ENCODE results near the gene P2RX7.
A peak's percentile ranks its signal among the peaks of the same experiment; 100 is the strongest.
"Not testable (repeated sequence)": the region's sequence is repeated elsewhere in the genome, so short reads cannot be mapped to it uniquely, and the experiment has no call there.

P2RX7 gene

GRCh38 chr12:121162384-121162783, 29.7 kb downstream of the P2RX7 start:
- H3K4me3 Mint-ChIP-seq = no peak overlapping the region
- no peaks in the 10 kb centered on the region for H3K27me3 Mint-ChIP-seq
- no peak for ATAC-seq (replicated peaks)
- H3K36me3 Mint-ChIP-seq = peaks cover 16 to 28% of the 10 kb centered on the region in 2 donors
- no peak for DNase-seq
- no peak overlapping the region for H3K27ac Mint-ChIP-seq
- peaks cover 7 to 17% of the 10 kb centered on the region in 2 donors for H3K4me1 Mint-ChIP-seq
- H3K9me3 Mint-ChIP-seq = peaks cover 0 to 5% of the 10 kb centered on the region in 2 donors

- Mint-ChIP-seq H3K36me3 (peaks cover 15 to 24% of the 10 kb centered on the region in 2 donors), H3K27me3 (no peaks in the 10 kb centered on the region), H3K9me3 (peaks cover 0 to 4% of the 10 kb centered on the region in 2 donors), H3K4me1 (peaks cover 7 to 17% of the 10 kb centered on the region in 2 donors), H3K4me3 (no peak overlapping the region), H3K27ac (no peak overlapping the region)
- ATAC-seq (replicated peaks) (no peak), DNase-seq (no peak)
Observed at GRCh38 chr12:121162985-121163384, 30.3 kb downstream of the P2RX7 start.

- Mint-ChIP-seq H3K36me3 (peaks cover 7 to 19% of the 10 kb centered on the region in 2 donors), H3K4me1 (peaks cover 2 to 12% of the 10 kb centered on the region in 2 donors)
- not testable (repeated sequence) for H3K9me3 Mint-ChIP-seq; ATAC-seq (replicated peaks); H3K27me3 Mint-ChIP-seq; H3K4me3 Mint-ChIP-seq; DNase-seq; H3K27ac Mint-ChIP-seq
Observed at GRCh38 chr12:121164839-121165238, 32.2 kb downstream of the P2RX7 start.

GRCh38 chr12:121165316-121165715, 32.6 kb downstream of the P2RX7 start:
- no peaks in the 10 kb centered on the region for H3K27me3 Mint-ChIP-seq
- no peak for ATAC-seq (replicated peaks)
- H3K4me3 Mint-ChIP-seq = no peak overlapping the region
- no peak overlapping the region for H3K27ac Mint-ChIP-seq
- no peaks in the 10 kb centered on the region for H3K9me3 Mint-ChIP-seq
- H3K36me3 Mint-ChIP-seq = peaks cover 7 to 18% of the 10 kb centered on the region in 2 donors
- DNase-seq = no peak
- peaks cover 2 to 8% of the 10 kb centered on the region in 2 donors for H3K4me1 Mint-ChIP-seq

GRCh38 chr12:121166356-121166755, 33.7 kb downstream of the P2RX7 start:
- no peak overlapping the region for H3K27ac Mint-ChIP-seq

DNA sequence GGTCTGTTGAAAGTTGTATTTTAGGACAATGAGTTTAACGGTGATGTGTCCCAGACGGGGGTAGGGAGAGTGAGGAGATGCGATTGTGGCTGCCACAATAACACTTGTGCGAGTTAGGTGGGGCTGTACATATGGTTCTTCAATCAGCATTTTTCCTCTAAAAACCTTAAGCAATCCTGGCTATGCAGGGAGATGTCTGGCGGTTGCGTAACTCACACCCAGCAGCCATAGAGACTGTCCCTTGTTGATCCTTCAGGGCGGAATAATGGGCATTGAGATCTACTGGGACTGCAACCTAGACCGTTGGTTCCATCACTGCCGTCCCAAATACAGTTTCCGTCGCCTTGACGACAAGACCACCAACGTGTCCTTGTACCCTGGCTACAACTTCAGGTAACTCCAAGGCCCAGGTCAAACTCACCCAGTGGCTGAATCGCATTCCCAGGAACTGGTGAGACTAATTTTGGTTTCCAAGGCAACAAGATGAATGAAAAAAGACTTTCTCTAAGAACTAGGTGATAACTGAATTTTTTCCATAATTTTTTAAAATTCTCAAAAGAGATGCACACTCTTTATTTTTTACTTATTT, 34.6 kb downstream of the P2RX7 start:
- DNase-seq (no peak), ATAC-seq (replicated peaks) (no peak)
- no peak overlapping the region for H3K4me3 Mint-ChIP-seq
- H3K27ac Mint-ChIP-seq = no peak overlapping the region
- no peaks in the 10 kb centered on the region for H3K9me3 Mint-ChIP-seq
- H3K27me3 Mint-ChIP-seq = no peaks in the 10 kb centered on the region
- peaks cover 7 to 15% of the 10 kb centered on the region in 2 donors for H3K36me3 Mint-ChIP-seq
- peaks cover 2 to 8% of the 10 kb centered on the region in 2 donors for H3K4me1 Mint-ChIP-seq

More at GRCh38 chr12:121166356-121166755, 33.7 kb downstream of the P2RX7 start:
- Mint-ChIP-seq H3K9me3 (no peaks in the 10 kb centered on the region), H3K4me3 (no peak overlapping the region), H3K4me1 (peaks cover 2 to 8% of the 10 kb centered on the region in 2 donors), H3K36me3 (peaks cover 7 to 15% of the 10 kb centered on the region in 2 donors), H3K27me3 (no peaks in the 10 kb centered on the region)
- no peak for ATAC-seq (replicated peaks)
- no peak for DNase-seq

DNA sequence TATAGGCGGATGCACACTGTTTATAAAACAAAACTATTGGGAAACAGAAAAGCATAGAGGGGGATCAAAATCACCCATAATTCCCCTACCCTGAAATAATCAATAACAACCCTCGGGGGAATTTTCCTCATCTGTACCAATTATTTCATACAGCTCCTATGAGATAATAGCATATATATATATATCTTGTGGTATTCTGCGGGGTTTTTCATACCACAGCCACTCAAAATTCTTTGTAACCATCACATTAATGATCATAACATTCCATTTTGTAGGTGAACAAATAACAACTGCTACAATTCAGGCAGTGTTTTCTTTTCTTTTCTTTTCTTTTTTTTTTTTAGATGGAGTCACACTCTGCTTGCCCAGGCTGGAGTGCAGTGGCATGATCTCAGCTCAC, 35.3 kb downstream of the P2RX7 start:
- no peaks in the 10 kb centered on the region for H3K9me3 Mint-ChIP-seq
- H3K27me3 Mint-ChIP-seq = no peaks in the 10 kb centered on the region
- H3K27ac Mint-ChIP-seq = no peak overlapping the region
- peaks cover 2 to 8% of the 10 kb centered on the region in 2 donors for H3K4me1 Mint-ChIP-seq
- DNase-seq (no peak), ATAC-seq (replicated peaks) (no peak)
- no peak overlapping the region for H3K4me3 Mint-ChIP-seq
- peaks cover 7 to 11% of the 10 kb centered on the region in 2 donors for H3K36me3 Mint-ChIP-seq

GRCh38 chr12:121170151-121170550, 37.5 kb downstream of the P2RX7 start:
- no peaks in the 10 kb centered on the region for H3K27me3 Mint-ChIP-seq
- no peak overlapping the region for H3K4me3 Mint-ChIP-seq
- ATAC-seq (replicated peaks) (no peak), DNase-seq (no peak)
- peaks cover 2 to 8% of the 10 kb centered on the region in 2 donors for H3K4me1 Mint-ChIP-seq
- H3K36me3 Mint-ChIP-seq = peaks cover 7 to 10% of the 10 kb centered on the region in 2 donors
- H3K27ac Mint-ChIP-seq = no peak overlapping the region
- H3K9me3 Mint-ChIP-seq = no peaks in the 10 kb centered on the region

GRCh38 chr12:121170611-121171260, 38.1 kb downstream of the P2RX7 start:
- H3K4me1 Mint-ChIP-seq = peaks cover 6 to 11% of the 10 kb centered on the region in 2 donors
- no peaks in the 10 kb centered on the region for H3K27me3 Mint-ChIP-seq
- peaks cover 4% of the 10 kb centered on the region in 2 donors for H3K36me3 Mint-ChIP-seq
- H3K9me3 Mint-ChIP-seq = no peaks in the 10 kb centered on the region
- ATAC-seq (replicated peaks) = no peak
- no peak overlapping the region for H3K27ac Mint-ChIP-seq
- DNase-seq = no peak
- no peak overlapping the region for H3K4me3 Mint-ChIP-seq

- no peak overlapping the region for H3K27ac Mint-ChIP-seq
Observed at GRCh38 chr12:121172145-121172544, 39.5 kb downstream of the P2RX7 start.

GRCh38 chr12:121175383-121176119, 42.9 kb downstream of the P2RX7 start:
- Mint-ChIP-seq H3K9me3 (no peaks in the 10 kb centered on the region), H3K4me3 (no peak overlapping the region), H3K36me3 (peaks cover 0 to 4% of the 10 kb centered on the region in 2 donors), H3K27me3 (no peaks in the 10 kb centered on the region), H3K4me1 (peaks cover 9 to 13% of the 10 kb centered on the region in 2 donors), H3K27ac (peak overlapping the region; percentile 20)
- peak; percentile 61 to 88 for ATAC-seq (replicated peaks)
- DNase-seq = no peak

More at GRCh38 chr12:121172145-121172544, 39.5 kb downstream of the P2RX7 start:
- DNase-seq = no peak
- Mint-ChIP-seq H3K27me3 (no peaks in the 10 kb centered on the region), H3K4me1 (peaks cover 9 to 13% of the 10 kb centered on the region in 2 donors), H3K9me3 (no peaks in the 10 kb centered on the region), H3K4me3 (no peak overlapping the region), H3K36me3 (peaks cover 0 to 2% of the 10 kb centered on the region in 2 donors)
- no peak for ATAC-seq (replicated peaks)

- Mint-ChIP-seq H3K27ac (no peak overlapping the region), H3K4me3 (no peak overlapping the region), H3K9me3 (no peaks in the 10 kb centered on the region), H3K4me1 (peaks cover 9 to 13% of the 10 kb centered on the region in 2 donors), H3K36me3 (peaks cover 2 to 4% of the 10 kb centered on the region in 2 donors), H3K27me3 (no peaks in the 10 kb centered on the region)
- ATAC-seq (replicated peaks) = no peak
- no peak for DNase-seq
Observed at GRCh38 chr12:121176826-121177529, 44.3 kb downstream of the P2RX7 start.

DNA sequence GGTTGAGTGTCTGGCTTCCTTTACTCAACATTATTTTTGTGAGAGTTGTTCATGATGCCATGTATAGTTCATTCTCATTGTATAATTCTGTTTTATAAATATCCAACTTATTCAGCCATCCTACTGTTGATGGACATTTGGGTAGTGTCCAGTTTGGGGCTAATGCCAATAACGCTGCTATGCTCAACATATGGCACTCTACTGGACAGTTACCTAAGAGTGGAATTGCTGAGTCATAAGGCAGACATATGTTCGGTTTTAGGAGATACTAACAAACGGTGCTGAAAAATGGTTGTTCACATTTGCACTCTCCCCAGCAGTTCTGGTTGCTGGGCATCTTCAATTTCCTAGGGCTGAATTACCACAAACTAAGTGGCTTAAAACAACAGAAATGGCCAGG, 48.5 kb downstream of the P2RX7 start:
- Mint-ChIP-seq H3K36me3 (peaks cover 2 to 4% of the 10 kb centered on the region in 2 donors), H3K4me3 (no peak overlapping the region), H3K9me3 (no peaks in the 10 kb centered on the region), H3K27me3 (no peaks in the 10 kb centered on the region), H3K27ac (no peak overlapping the region), H3K4me1 (peaks cover 6 to 17% of the 10 kb centered on the region in 2 donors)
- DNase-seq (no peak), ATAC-seq (replicated peaks) (no peak)

Measured in stimulated activated naive B cell treated with anti-CD40 and anti-IgM and Interleukin-4, amounts not matched to agents 10 μg/mL and 1 μg/mL and 100 μg/mL, for 72 hours (primary cell).